ENCODE measurements around the gene COL5A1. TPM values are rescaled to one million over a fixed set of nuclear protein-coding genes. Genes with fewer than 3 reads are reported as not detected.

COL5A1 gene
- total RNA-seq, 1 donor from 2014 or later = 6.1 TPM

DNA sequence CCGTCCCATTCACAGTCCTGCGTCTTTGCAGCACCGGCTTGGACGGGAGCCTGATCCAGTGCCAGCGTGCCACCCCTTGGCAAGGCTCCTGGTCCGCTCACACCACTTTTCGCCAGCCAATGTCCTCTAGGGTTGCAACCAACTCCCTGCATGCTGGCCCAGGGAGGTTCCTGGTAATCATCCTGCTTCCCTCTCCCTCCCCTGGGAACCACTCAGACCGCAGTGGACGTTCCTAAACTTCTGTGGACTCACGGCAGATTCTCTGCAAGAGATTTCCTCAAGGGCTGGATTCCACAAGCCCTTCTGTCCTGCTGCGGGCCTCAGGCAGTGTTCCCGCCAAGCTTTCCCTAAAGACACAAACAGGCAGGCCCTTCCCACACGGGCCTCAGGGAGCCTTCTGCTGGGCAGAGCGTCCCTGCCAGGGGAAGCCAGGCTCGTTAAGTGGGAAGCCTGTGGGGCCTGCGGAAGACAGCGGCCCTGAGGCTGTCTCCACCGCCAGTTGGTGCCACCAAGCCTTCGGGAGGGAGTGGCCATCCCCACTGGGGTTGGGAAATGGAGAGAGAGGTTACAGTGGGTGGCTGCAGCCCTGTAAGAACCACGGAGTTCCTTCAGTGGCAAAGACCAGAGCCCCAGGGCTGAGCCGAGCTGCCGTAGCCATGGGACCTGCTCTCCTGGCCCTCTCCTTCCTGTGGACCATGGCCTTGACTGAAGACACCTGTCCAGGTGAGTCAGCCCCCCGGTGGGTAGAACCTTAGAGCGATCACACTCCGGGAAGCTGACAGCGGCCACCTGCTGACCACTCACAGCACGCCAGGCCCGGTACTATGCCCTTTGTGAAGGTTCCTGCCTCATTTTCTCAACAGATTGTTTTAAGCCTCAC lies 222.6 kb downstream of the COL5A1 start:
- H3F3A ChIP-seq (ENCODE audit: low read depth) = no peaks in the 10 kb centered on the region
- H3K9me3 ChIP-seq (ENCODE audit: low read depth) = no peaks in the 10 kb centered on the region
- no peak overlapping the region for H3K9ac ChIP-seq
- no peaks in the 10 kb centered on the region for H3K36me3 ChIP-seq
- H3K4me3 Mint-ChIP-seq = no peak overlapping the region
- H4K20me1 ChIP-seq (ENCODE audit: low read depth) = no peaks in the 10 kb centered on the region
- no peak overlapping the region for H3K4me3 ChIP-seq
- H3K27me3 ChIP-seq = no peaks in the 10 kb centered on the region
- no peaks in the 10 kb centered on the region for H3K4me1 ChIP-seq
- no peak for TF ChIP-seq EZH2phosphoT487 (IDR thresholded peaks at IDR 0.05)
- no peak for TF ChIP-seq EZH2 (IDR thresholded peaks at IDR 0.05)
- TF ChIP-seq, protein P1, sequence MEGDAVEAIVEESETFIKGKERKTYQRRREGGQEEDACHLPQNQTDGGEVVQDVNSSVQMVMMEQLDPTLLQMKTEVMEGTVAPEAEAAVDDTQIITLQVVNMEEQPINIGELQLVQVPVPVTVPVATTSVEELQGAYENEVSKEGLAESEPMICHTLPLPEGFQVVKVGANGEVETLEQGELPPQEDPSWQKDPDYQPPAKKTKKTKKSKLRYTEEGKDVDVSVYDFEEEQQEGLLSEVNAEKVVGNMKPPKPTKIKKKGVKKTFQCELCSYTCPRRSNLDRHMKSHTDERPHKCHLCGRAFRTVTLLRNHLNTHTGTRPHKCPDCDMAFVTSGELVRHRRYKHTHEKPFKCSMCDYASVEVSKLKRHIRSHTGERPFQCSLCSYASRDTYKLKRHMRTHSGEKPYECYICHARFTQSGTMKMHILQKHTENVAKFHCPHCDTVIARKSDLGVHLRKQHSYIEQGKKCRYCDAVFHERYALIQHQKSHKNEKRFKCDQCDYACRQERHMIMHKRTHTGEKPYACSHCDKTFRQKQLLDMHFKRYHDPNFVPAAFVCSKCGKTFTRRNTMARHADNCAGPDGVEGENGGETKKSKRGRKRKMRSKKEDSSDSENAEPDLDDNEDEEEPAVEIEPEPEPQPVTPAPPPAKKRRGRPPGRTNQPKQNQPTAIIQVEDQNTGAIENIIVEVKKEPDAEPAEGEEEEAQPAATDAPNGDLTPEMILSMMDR (IDR thresholded peaks at IDR 0.05) = no peak
- H3K9me3 Mint-ChIP-seq = peaks cover 2% of the 10 kb centered on the region
- no peak for DNase-seq (ENCODE audit: low spot score)
- H3K27ac ChIP-seq = no peak overlapping the region
- H3K27ac Mint-ChIP-seq = peak overlapping the region; percentile 95
- no peaks in the 10 kb centered on the region for H3K79me2 ChIP-seq (ENCODE audit: low read depth)
- peaks cover 11% of the 10 kb centered on the region for H3K27me3 Mint-ChIP-seq (ENCODE audit: insufficient read depth, low read depth)
- no peaks in the 10 kb centered on the region for H3K4me1 Mint-ChIP-seq
- H3K36me3 Mint-ChIP-seq = no peaks in the 10 kb centered on the region
- H3K4me2 ChIP-seq = no peak overlapping the region
- H2AFZ ChIP-seq (replicated peaks) = no peak overlapping the region

DNA sequence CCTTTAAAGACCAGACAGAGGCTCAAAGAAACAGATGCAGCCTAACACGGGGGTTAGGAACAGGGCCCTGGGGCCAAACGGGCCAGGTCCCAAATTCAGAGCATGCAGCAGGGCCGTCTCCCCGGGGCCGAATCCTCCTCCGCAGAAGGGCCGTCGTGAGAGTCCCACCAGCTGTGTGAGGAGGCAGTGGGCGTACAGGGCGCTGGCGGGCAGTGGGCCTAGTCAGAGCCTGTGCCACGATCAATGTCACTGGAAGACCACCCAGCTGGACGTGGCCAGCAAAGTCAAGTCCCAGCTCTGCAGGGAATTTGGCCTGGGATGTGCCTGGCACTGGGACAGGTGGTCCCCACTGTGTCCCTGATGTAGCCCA lies 223.2 kb downstream of the COL5A1 start:
- no peaks in the 10 kb centered on the region for H3K27me3 ChIP-seq
- no peak overlapping the region for H2AFZ ChIP-seq (replicated peaks)
- H3K27me3 Mint-ChIP-seq (ENCODE audit: insufficient read depth, low read depth) = peaks cover 13% of the 10 kb centered on the region
- H3K4me1 ChIP-seq = no peaks in the 10 kb centered on the region
- H3K4me3 Mint-ChIP-seq = no peak overlapping the region
- H3K36me3 ChIP-seq = no peaks in the 10 kb centered on the region
- no peaks in the 10 kb centered on the region for H3K36me3 Mint-ChIP-seq
- H3F3A ChIP-seq (ENCODE audit: low read depth) = no peaks in the 10 kb centered on the region
- H3K9ac ChIP-seq = no peak overlapping the region
- no peak overlapping the region for H3K27ac Mint-ChIP-seq
- no peaks in the 10 kb centered on the region for H3K4me1 Mint-ChIP-seq
- H3K9me3 ChIP-seq (ENCODE audit: low read depth) = no peaks in the 10 kb centered on the region
- TF ChIP-seq EZH2phosphoT487 (IDR thresholded peaks at IDR 0.05) (no peak), EZH2 (IDR thresholded peaks at IDR 0.05) (no peak)
- TF ChIP-seq, protein P1 (IDR thresholded peaks at IDR 0.05) = no peak
- H3K4me3 ChIP-seq = no peak overlapping the region
- H4K20me1 ChIP-seq (ENCODE audit: low read depth) = no peaks in the 10 kb centered on the region
- H3K4me2 ChIP-seq = no peak overlapping the region
- no peak overlapping the region for H3K27ac ChIP-seq
- no peaks in the 10 kb centered on the region for H3K79me2 ChIP-seq (ENCODE audit: low read depth)
- DNase-seq (ENCODE audit: low spot score) = no peak
- H3K9me3 Mint-ChIP-seq = peaks cover 2% of the 10 kb centered on the region

DNA sequence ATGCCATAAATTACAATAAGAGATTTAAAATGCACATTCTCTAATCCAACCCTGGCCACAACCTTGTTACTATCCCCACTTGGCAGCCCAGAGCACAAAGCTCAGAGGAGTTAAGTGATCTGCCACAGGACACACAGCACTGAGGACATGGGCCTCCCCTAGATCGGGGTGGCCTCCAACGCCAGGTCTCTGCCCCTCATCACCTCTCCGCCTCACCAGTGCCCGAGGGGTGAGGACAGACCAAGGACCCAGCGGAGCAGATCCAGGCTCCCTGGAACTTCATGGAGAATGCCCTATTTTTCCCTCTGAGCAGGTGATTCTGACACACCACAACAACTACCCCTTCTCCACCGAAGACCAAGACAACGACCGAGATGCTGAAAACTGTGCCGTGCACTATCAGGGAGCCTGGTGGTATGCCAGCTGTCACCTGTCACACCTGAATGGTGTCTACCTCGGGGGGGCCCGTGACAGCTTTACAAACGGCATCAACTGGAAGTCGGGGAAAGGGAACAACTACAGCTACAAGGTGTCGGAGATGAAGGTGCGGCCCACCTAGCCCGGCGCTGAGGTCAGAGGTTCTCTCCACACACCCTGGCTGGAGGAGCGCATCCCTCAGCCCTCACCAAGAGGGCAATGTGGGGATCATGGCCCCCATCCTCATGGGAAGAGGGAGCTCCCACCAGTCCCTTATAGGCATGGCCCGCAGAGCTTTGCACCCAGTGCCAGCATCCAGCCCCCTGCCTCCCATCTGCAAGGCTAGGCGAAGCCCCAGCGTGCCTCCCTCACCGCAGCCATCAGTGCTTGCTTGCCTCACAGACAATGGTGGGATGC lies 226.5 kb downstream of the COL5A1 start:
- Histone ChIP-seq H3K4me2 (no peak overlapping the region), H3K4me3 (no peak overlapping the region), H3K27ac (no peak overlapping the region), H3K36me3 (no peaks in the 10 kb centered on the region), H4K20me1 (ENCODE audit: low read depth) (no peaks in the 10 kb centered on the region), H3K4me1 (no peaks in the 10 kb centered on the region), H3K79me2 (ENCODE audit: low read depth) (no peaks in the 10 kb centered on the region), H3K9ac (no peak overlapping the region), H2AFZ (replicated peaks) (no peak overlapping the region), H3K9me3 (ENCODE audit: low read depth) (no peaks in the 10 kb centered on the region), H3K27me3 (no peaks in the 10 kb centered on the region), H3F3A (ENCODE audit: low read depth) (no peaks in the 10 kb centered on the region)
- Mint-ChIP-seq H3K4me3 (no peak overlapping the region), H3K4me1 (no peaks in the 10 kb centered on the region), H3K27ac (peak overlapping the region; percentile 11), H3K9me3 (peaks cover 2% of the 10 kb centered on the region), H3K27me3 (ENCODE audit: insufficient read depth, low read depth) (peaks cover 13% of the 10 kb centered on the region), H3K36me3 (no peaks in the 10 kb centered on the region)
- no peak for TF ChIP-seq EZH2phosphoT487 (IDR thresholded peaks at IDR 0.05)
- no peak for TF ChIP-seq EZH2 (IDR thresholded peaks at IDR 0.05)
- TF ChIP-seq, protein P1 (IDR thresholded peaks at IDR 0.05) = no peak
- DNase-seq (ENCODE audit: low spot score) = no peak
